Upper lobe of left lung (tissue), 4 donors: ENCODE data around the gene DLGAP1.

Experiments
- POLR2A ChIP-seq, 4 donors: fragments of 450-650 bp; IDR thresholded peaks; one replicate each; pipeline ENCODE4 v1.5.1; 2016 to 2017; ENCODE audit warnings: antibody characterized with exemption in 4 of 4, mild to moderate bottlenecking in 2 of 4
- POLR2AphosphoS5 ChIP-seq, 2 donors: sonication (generic); formaldehyde crosslinking; IDR thresholded peaks; one replicate each; pipeline ENCODE4 v1.5.1; 2017; ENCODE audit warnings: antibody characterized with exemption in 2 of 2
- TF ChIP-seq, protein P1 (sequence below), 6 experiments: fragments of 450-650 bp in 4 of 6; fragments of 200-600 bp in 2 of 6; sonication (generic) in 2 of 6; IDR thresholded peaks; one replicate each; pipeline ENCODE4 v1.5.1; 2016 to 2019; ENCODE audit warnings: antibody characterized with exemption in 6 of 6

DNA sequence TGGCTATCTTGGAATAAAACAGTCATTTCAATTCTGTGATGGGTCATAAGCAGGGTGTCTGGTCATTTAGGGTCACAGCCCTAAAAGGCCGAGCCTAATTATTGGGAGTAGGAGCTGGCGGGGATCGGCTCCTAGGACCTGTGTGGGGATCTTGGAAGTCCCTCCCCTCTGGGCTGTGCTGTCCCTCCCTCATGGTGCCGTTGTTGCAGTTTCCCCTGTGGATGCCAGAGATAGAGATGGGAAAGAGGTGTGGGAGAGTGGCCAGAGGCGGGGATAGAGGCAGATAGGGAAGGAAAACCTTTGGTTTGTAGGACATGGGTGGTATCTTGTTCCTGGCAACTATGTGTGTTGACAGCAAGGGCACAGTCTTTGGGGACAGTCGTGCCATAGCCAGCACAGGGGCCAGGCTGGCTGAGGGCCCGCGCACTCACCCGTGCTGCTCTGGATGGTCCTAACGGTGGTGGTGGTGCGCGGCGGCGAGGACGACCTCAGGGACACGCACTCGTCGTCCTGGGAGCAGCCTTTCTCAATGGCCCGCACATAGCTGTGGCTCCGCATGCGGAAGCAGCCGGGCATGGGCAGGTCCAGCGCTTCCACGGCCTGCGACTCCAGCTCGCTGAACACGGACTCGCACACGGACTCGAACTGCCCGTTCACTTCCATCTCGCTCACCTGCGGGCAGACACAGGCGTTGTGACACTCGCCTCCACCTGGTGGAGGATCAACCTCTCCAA is 726.2 kb downstream of the DLGAP1 start:
- TF ChIP-seq, protein P1, sequence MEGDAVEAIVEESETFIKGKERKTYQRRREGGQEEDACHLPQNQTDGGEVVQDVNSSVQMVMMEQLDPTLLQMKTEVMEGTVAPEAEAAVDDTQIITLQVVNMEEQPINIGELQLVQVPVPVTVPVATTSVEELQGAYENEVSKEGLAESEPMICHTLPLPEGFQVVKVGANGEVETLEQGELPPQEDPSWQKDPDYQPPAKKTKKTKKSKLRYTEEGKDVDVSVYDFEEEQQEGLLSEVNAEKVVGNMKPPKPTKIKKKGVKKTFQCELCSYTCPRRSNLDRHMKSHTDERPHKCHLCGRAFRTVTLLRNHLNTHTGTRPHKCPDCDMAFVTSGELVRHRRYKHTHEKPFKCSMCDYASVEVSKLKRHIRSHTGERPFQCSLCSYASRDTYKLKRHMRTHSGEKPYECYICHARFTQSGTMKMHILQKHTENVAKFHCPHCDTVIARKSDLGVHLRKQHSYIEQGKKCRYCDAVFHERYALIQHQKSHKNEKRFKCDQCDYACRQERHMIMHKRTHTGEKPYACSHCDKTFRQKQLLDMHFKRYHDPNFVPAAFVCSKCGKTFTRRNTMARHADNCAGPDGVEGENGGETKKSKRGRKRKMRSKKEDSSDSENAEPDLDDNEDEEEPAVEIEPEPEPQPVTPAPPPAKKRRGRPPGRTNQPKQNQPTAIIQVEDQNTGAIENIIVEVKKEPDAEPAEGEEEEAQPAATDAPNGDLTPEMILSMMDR (IDR thresholded peaks at IDR 0.05) = no peak
- TF ChIP-seq POLR2A (IDR thresholded peaks at IDR 0.05) = no peak
- no peak for TF ChIP-seq POLR2AphosphoS5 (IDR thresholded peaks at IDR 0.05)
